Stimulated activated CD4-positive, alpha-beta T cell treated with anti-CD3 and anti-CD28 coated beads, Interleukin-2, amount 100 ng/mL, for 24 hours (primary cell): Measurements from ENCODE around the gene SCIMP.
"Not testable (repeated sequence)": the region's sequence is repeated elsewhere in the genome, so short reads cannot be mapped to it uniquely, and the experiment has no call there.

Source experiments
- DNase-seq, 2 donors: peaks; one replicate each; pipeline ENCODE4 v3.0.0-alpha.2; 2020

The SCIMP gene

DNA sequence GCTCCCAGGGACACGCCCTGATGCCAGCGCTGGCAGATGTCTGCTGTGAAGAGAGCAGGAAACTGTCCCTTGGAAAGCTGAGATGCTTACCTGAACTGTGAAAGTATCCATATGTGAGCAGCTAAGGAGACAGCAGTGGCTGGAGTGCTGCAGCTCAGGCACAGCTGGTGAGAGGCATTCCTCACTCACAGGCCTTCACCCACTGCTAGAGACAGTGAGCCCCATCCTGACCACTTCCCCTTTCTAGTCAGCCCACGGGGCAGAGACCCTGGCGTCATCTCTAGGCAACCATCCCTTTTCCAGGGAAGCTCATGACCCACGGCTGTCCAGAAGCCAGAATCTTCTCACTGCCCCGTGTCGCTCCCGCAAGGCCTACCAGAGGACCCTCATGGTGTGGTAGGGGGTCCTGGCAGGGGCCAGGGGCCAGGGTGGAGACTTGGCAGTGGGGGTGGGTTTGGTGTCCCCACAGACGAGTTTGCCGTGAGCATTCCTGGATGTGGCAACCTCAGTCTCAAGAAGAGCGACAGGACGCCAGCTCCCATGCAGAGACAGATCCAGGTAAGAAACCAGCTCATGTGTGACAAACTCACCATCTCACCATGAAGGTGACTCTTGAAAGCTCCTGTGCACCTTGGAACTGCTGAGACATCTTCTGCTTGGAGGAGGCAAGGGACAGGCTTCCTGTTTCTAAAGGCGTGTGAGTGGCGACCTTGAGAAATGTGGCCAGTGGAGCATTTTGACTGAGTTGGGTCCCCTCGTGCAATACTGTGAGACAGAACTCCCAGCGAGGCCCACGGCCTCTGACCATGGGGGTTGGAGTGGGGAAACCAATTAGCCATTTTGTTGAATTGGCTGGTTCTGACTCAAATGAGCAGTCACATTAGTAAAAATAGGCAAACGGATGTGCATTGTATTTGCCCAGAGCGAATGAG, at the start of gene SCIMP:
SCIMP (minus strand) TSS at position 216 of the 932 bp plus-strand sequence; CDS start at position 111, 105 bp downstream.
- no peak for DNase-seq

- DNase-seq = no peak
These were observed 49.1 kb upstream of the SCIMP start for GRCh38 chr17:5283571-5284315.

DNA sequence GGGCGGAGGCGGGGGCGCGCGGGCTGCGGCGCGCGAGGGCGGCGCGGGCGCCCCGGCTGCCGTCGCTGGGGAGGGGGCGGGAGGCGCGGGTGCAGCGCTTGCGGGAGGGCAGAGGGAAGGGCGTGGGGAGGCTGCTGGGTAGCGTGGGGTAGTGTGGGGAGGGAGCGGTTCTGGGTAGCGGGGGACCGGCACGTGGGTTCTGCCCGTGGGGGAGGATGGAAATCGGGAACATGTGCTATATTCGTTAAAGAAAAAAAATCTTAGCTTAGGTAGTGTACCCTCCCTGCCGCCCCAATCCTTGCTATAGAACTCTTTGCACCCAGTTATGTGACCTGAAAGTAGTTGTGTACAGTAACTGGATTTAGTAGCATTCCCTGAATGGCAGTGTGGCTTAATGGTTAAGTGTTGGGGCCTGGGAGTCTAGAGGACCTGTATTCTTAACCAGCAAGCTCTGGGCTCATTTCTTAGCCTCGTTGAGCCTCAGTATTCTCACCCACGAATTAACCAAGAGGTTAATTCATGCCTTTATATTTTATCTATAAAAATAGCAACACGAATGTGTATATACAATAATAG, 48.1 kb upstream of the SCIMP start:
- DNase-seq = peak; percentile 53 to 59

- DNase-seq = peak; percentile 94 to 95
These were observed 47.4 kb upstream of the SCIMP start, which contains the start of gene RABEP1 for GRCh38 chr17:5281814-5282641. Gene RABEP1, plus strand, starts transcription at chr17:5282284. Its CDS starts 203 bp downstream, at chr17:5282487.

DNA sequence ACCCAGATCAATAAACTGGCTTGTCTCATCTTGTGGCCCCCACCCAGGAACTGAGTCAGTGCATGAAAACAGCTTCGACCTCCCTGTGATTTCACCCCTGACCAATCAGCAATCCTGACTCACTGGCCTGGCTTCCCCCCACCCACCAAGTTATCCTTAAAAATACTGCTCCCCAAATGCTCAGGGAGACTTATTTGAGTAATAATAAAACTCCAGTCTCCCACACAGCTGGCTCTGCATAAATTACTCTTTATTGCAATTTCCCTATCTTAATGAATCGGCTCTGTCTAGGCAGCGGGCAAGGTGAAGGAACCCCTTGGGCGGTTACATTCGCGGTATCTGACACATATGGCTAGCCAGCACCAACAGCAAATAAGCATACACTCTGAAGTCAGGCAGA, 37.7 kb upstream of the SCIMP start:
- peak; percentile 44 to 64 for DNase-seq

DNA sequence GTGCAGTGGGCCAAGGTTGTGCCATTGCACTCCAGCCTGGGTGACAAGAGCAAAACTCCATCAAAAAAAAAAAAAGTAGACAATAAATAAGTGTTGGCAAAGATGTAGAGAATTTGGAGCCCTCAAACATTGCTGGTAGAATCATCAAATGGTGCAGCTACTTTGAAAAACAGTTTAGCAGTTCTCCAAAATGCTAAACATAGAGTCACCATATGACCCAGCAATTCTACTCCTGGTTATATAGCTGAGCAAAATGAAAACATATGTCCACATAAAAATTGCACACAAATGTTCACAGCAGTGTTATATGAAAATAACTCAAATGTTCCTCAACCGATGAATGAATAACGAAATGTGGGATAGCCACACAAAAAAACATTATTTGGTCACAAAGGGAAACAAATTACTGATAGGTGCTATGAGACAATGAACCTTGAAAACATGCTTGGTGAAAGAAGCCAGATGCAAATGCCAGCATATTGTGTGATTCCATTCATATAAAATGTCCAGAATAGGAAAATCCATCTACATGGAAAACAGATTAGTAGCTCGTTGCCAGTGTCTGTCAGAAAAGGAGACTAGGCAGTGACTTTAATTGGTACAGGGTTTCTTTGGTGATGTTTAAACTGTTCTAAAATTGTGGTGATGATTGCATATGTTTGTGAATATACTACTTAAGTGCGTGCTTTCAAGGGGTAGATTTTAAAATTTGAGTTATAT, 34.7 kb upstream of the SCIMP start:
- DNase-seq = no peak

GRCh38 chr17:5264893-5265292, 30.2 kb upstream of the SCIMP start:
- DNase-seq = no peak

GRCh38 chr17:5263441-5263840, 28.8 kb upstream of the SCIMP start:
- DNase-seq = no peak

- DNase-seq = no peak
These were observed 27.8 kb upstream of the SCIMP start for GRCh38 chr17:5262416-5262991.

DNA sequence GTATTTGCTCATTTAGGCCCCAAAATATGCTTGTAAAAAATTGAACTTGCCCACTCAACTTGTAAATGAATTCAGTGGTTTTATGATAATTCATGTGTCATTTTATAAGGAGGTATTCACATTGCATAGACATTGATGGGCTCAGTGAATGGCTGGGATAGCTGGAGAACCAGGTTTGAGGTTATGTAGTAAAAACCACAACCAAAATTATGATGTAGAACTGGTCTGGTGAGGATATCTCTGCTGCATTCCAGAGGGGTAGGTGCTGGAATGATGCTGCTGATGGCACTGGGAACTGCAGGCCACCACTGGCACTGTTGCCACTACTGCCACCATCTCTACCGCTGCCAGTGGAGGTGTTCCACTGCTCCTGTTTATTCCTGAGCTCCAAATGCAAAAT, 25.9 kb upstream of the SCIMP start:
- DNase-seq = no peak

- no peak for DNase-seq
These were observed 22.5 kb upstream of the SCIMP start for GRCh38 chr17:5257124-5257523.

DNA sequence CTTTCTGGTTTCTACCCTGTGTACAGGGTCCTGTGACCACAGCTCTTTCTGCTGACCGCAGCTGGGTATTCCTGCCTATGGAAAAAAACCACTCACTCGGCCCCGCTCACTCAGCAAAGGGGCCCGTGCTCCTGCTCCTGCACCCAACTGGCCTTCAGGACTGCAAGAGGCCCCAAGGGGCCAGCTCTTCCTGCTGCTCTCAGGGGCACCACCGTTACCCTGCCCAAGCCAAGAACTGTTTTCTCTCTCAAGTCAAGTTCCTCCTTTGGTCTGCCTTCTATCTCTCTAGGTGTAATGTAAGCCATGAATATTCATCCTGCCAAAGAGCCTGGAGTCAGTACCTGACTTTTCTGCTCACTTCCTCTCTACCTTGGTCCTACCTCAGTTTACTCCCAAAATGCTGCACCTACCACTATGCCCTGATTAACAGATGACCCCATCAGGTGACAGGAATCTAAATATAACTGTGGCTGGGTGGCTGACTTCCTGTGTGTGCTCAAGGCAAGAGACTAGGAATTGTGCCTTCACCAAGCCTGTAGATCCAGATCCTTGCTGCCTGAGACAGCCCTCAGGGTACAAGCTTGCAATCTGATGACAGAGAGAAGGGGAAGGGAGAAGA, 20.4 kb upstream of the SCIMP start:
- no peak for DNase-seq

DNA sequence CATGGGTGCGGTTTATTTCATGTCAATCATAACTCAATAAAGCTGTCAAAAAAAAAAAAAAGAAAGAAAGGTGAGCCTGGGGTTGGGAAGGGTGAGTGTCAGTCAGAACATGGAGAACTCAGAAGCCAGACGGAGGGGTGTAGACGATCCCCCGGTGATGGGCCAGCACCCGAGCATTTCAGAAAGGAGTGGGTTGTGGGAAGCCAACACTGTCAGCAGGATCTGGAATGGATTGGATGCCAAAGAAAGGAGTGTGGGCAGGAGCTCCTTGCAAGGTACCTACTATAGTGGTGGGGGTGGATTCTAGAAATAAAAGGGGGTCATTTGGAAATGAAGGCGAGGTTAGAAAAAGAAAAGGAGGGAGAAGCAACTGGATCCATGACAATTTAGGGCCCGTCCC, 19.8 kb upstream of the SCIMP start:
- no peak for DNase-seq

GRCh38 chr17:5249615-5250014, 15.0 kb upstream of the SCIMP start:
- peak; percentile 61 to 70 for DNase-seq

- no peak for DNase-seq
These were observed 14.3 kb upstream of the SCIMP start for GRCh38 chr17:5248821-5249479.

DNA sequence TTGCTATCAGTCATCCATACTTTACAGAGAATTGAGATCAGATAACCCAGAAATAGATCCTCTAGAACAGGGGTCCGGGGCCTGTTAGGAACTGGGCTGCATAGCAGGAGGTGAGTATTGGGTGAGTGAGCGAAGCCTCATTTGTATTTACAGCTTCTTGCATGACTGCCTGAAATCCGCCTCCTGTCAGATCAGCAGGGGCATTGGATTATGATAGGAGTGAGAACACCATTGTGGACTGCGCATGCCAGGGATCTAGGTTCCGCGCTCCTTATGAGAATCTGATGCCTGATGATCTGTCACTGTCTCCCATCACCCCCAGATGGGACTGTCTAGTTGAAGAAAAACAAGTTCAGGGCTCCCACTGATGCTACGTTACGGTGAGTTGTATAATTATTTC, 13.0 kb upstream of the SCIMP start:
- DNase-seq = no peak

DNA sequence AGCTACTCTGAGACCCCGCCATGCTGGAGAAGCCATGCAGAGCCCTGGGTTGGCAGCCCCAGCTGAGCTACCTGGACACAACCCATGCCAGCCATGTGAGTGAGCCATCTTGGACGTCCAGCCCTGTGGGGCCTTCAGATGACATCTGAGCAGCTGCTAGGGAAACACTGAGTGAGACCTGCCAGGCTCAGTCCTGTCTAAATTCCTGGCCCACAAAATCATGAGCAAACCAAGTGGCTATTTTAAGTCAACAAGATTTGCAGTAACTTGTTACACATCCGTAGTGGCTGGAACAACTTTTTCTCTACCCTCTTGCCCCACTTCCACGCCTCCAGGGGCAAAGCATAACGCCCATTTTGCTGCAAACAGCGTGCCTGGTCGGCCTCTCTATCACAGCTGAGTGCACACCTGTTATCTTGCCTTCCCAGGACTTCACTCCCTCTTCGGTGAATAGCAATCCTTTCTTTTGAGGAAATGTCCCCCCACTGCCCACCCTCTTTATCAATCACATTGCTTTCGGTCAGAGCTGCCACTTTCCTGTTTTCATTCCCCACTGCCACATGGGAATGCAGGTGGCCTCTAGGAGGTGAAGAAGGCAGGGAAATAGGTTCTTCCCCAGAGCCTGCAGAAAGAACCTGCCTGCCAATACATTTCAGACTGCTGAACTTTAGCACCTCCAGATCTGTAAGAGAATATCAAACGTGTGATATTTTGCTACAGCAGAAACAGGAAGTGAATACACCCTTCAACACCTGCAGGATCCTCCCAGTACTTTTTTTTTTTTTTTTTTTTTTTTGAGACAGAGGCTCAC, 7.4 kb upstream of the SCIMP start:
- peak in 1 of 2 donors; percentile 11 for DNase-seq

DNA sequence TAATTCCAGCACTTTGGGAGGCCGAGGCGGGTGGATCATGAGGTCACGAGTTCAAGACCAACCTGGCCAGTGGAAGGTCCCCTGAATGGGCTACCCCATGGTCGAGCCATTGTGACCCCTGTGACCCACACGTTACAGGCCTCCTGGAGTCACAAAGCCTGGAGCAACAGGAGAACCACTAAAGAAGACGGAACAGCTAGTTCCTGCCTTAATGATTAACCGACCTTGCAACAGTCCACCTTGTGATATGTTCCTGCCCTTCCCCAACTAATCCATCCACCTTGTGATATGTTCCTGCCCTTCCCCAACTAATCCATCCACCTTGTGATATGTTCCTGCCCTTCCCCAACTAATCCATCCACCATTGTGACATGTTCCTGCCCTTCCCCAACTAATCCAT, 5.1 kb upstream of the SCIMP start:
- DNase-seq = not testable (repeated sequence)

- DNase-seq = no peak
These were observed 3.7 kb upstream of the SCIMP start for GRCh38 chr17:5238333-5238732.
